HEK293 (cell line): ENCODE measurements around the gene DHRS13.

Experiments
- GLIS2 ChIP-seq: fragments of 450-650 bp; formaldehyde crosslinking; IDR thresholded peaks from 2 replicates; pipeline ENCODE4 v1.5.1; 2016; ENCODE audit warnings: missing biosample characterization, missing genetic modification characterization
- IKZF3 ChIP-seq: fragments of 450-650 bp; IDR thresholded peaks from 2 replicates; pipeline ENCODE4 v1.5.0; 2018; ENCODE audit warnings: missing biosample characterization, mild to moderate bottlenecking, missing genetic modification characterization, moderate library complexity
- INSM2 ChIP-seq: fragments of 450-650 bp; formaldehyde crosslinking; IDR thresholded peaks from 2 replicates; pipeline ENCODE4 v1.5.1; 2016; ENCODE audit warnings: missing biosample characterization, missing genetic modification characterization
- KLF8 ChIP-seq: fragments of 450-650 bp; formaldehyde crosslinking; IDR thresholded peaks from 2 replicates; pipeline ENCODE4 v1.5.1; 2016; ENCODE audit warnings: missing biosample characterization, missing genetic modification characterization
- PRDM1 ChIP-seq: fragments of 450-650 bp; formaldehyde crosslinking; IDR thresholded peaks from 2 replicates; pipeline ENCODE4; 2016; ENCODE audit warnings: missing biosample characterization, missing genetic modification characterization
- SALL2 ChIP-seq: fragments of 450-650 bp; formaldehyde crosslinking; IDR thresholded peaks from 2 replicates; pipeline ENCODE4 v1.5.0; 2017; ENCODE audit warnings: missing biosample characterization, mild to moderate bottlenecking, missing genetic modification characterization, borderline replicate concordance
- TRIM28 ChIP-seq: IDR thresholded peaks from 2 replicates; pipeline ENCODE4 v1.6.1; 2011; ENCODE audit warnings: low read length, control low read depth, borderline replicate concordance
- TSHZ1 ChIP-seq: fragments of 450-650 bp; formaldehyde crosslinking; IDR thresholded peaks from 2 replicates; pipeline ENCODE4 v1.5.1; 2016; ENCODE audit warnings: missing biosample characterization, missing genetic modification characterization, borderline replicate concordance
- ZBTB20 ChIP-seq: fragments of 450-650 bp; formaldehyde crosslinking; IDR thresholded peaks from 2 replicates; pipeline ENCODE4 v1.5.1; 2016; ENCODE audit warnings: missing biosample characterization, missing genetic modification characterization
- ZBTB44 ChIP-seq: fragments of 450-650 bp; IDR thresholded peaks from 2 replicates; pipeline ENCODE4 v1.5.1; 2018; ENCODE audit warnings: missing biosample characterization, mild to moderate bottlenecking, missing genetic modification characterization
- ZNF138 ChIP-seq: fragments of 450-650 bp; formaldehyde crosslinking; IDR thresholded peaks from 2 replicates; pipeline ENCODE4 v1.5.1; 2016; ENCODE audit warnings: missing biosample characterization, missing genetic modification characterization, borderline replicate concordance
- ZNF175 ChIP-seq: fragments of 450-650 bp; formaldehyde crosslinking; IDR thresholded peaks from 2 replicates; pipeline ENCODE4 v1.5.1; 2016; ENCODE audit warnings: missing biosample characterization, missing genetic modification characterization
- ZNF23 ChIP-seq: fragments of 450-650 bp; formaldehyde crosslinking; IDR thresholded peaks from 2 replicates; pipeline ENCODE4 v1.5.1; 2016; ENCODE audit warnings: missing biosample characterization, missing genetic modification characterization, borderline replicate concordance
- ZNF266 ChIP-seq: fragments of 450-650 bp; formaldehyde crosslinking; IDR thresholded peaks from 2 replicates; pipeline ENCODE4 v1.5.1; 2016; ENCODE audit warnings: missing biosample characterization, missing genetic modification characterization, low read depth
- ZNF354C ChIP-seq: fragments of 450-650 bp; formaldehyde crosslinking; IDR thresholded peaks from 2 replicates; pipeline ENCODE4 v1.5.1; 2016; ENCODE audit warnings: missing biosample characterization, missing genetic modification characterization, low read depth, borderline replicate concordance
- ZNF398 ChIP-seq: fragments of 450-650 bp; formaldehyde crosslinking; IDR thresholded peaks from 2 replicates; pipeline ENCODE4 v1.5.1; 2017; ENCODE audit warnings: missing biosample characterization, missing genetic modification characterization
- ZNF404 ChIP-seq: fragments of 450-650 bp; formaldehyde crosslinking; IDR thresholded peaks from 2 replicates; pipeline ENCODE4 v1.5.1; 2017; ENCODE audit warnings: missing biosample characterization, missing genetic modification characterization
- ZNF449 ChIP-seq: fragments of 450-650 bp; formaldehyde crosslinking; IDR thresholded peaks from 2 replicates; pipeline ENCODE4 v1.5.1; 2017; ENCODE audit warnings: missing biosample characterization, mild to moderate bottlenecking, missing genetic modification characterization, moderate library complexity
- ZNF488 ChIP-seq: fragments of 450-650 bp; formaldehyde crosslinking; IDR thresholded peaks from 2 replicates; pipeline ENCODE4 v1.5.1; 2016; ENCODE audit warnings: missing biosample characterization, missing genetic modification characterization
- ZNF560 ChIP-seq: fragments of 450-650 bp; formaldehyde crosslinking; IDR thresholded peaks from 2 replicates; pipeline ENCODE4 v1.5.1; 2017; ENCODE audit warnings: missing biosample characterization, missing genetic modification characterization, borderline replicate concordance
- ZNF561 ChIP-seq: fragments of 450-650 bp; IDR thresholded peaks from 2 replicates; pipeline ENCODE4 v1.5.1; 2018; ENCODE audit warnings: missing biosample characterization, missing genetic modification characterization, borderline replicate concordance
- ZNF639 ChIP-seq: fragments of 450-650 bp; formaldehyde crosslinking; IDR thresholded peaks from 2 replicates; pipeline ENCODE4 v1.5.1; 2016; ENCODE audit warnings: missing biosample characterization, missing genetic modification characterization
- ZNF660 ChIP-seq: fragments of 450-650 bp; IDR thresholded peaks from 2 replicates; pipeline ENCODE4 v1.5.1; 2018; ENCODE audit warnings: missing biosample characterization, mild to moderate bottlenecking, missing genetic modification characterization
- ZNF664 ChIP-seq: fragments of 450-650 bp; formaldehyde crosslinking; IDR thresholded peaks from 2 replicates; pipeline ENCODE4 v1.5.1; 2016; ENCODE audit warnings: missing biosample characterization, missing genetic modification characterization
- ZNF670 ChIP-seq: fragments of 450-650 bp; formaldehyde crosslinking; IDR thresholded peaks from 2 replicates; pipeline ENCODE4 v1.5.1; 2016; ENCODE audit warnings: missing biosample characterization, missing genetic modification characterization, low read depth

Gene DHRS13

GRCh38 chr17:28896884-28897768 is 5.8 kb downstream of the DHRS13 start, which contains the start of gene FLOT2 (continued):
- TF ChIP-seq ZNF398 (tag by site-specific recombination) (peak; percentile 93), ZBTB20 (tag by site-specific recombination) (peak; percentile 94), ZBTB44 (tag by site-specific recombination) (0 out of 2 replicates have a peak, but pooled peaks have one; percentile 43), ZNF670 (tag by site-specific recombination) (no peak), KLF8 (tag by site-specific recombination) (peak; percentile 79), GLIS2 (tag by site-specific recombination) (peak; percentile 97), PRDM1 (tag by site-specific recombination) (no peak), TRIM28 (no peak), ZNF354C (tag by site-specific recombination) (no peak), ZNF175 (tag by site-specific recombination) (no peak), ZNF639 (no peak), ZNF404 (tag by site-specific recombination) (no peak), ZNF449 (peak; percentile 79), INSM2 (no peak; the same call in 1 of the 2 replicates), ZNF488 (tag by site-specific recombination) (no peak), TSHZ1 (tag by site-specific recombination) (no peak), SALL2 (tag by site-specific recombination) (0 out of 2 replicates have a peak, but pooled peaks have one; percentile 37), ZNF23 (tag by site-specific recombination) (no peak), ZNF561 (tag by site-specific recombination) (no peak; the same call in 1 of the 2 replicates), ZNF266 (tag by site-specific recombination) (no peak), ZNF660 (tag by site-specific recombination) (no peak), IKZF3 (tag by site-specific recombination) (no peak), ZNF664 (no peak), ZNF138 (tag by site-specific recombination) (no peak), ZNF560 (tag by site-specific recombination) (no peak)
